Dermis blood vessel endothelial cell (primary cell): ENCODE measurements around the gene PITX1. TPM values are rescaled to one million over a fixed set of nuclear protein-coding genes. Genes with fewer than 3 reads are reported as not detected.

Experiments used
- DNase-seq: peaks from one replicate; pipeline ENCODE4 v3.0.0; 2010
- total RNA-seq: library from RNA; depleted of rRNA; stranded (reverse); fragments of >200 nt; gene quantifications from 2 replicates; pipeline ENCODE4 v1.2.3, GENCODE V29; 2014

The PITX1 gene
- total RNA-seq, 1 donor from 2014 or later: 0.51 TPM

GRCh38 chr5:135027697-135028615, 6.1 kb downstream of the PITX1 start:
- no peak for DNase-seq

- DNase-seq: no peak
Observed at GRCh38 chr5:135027266-135027696, 6.7 kb downstream of the PITX1 start.

GRCh38 chr5:135026645-135027265, 7.3 kb downstream of the PITX1 start:
- no peak for DNase-seq

- no peak for DNase-seq
Observed at GRCh38 chr5:135025730-135026644, 8.0 kb downstream of the PITX1 start.

- DNase-seq: no peak
Observed at GRCh38 chr5:135024956-135025729, 8.9 kb downstream of the PITX1 start.

- no peak for DNase-seq
Observed at GRCh38 chr5:135020111-135020895, 13.7 kb downstream of the PITX1 start.

- DNase-seq: no peak
Observed at GRCh38 chr5:135019314-135019713, 14.7 kb downstream of the PITX1 start.

- no peak for DNase-seq
Observed at GRCh38 chr5:135018457-135018856, 15.6 kb downstream of the PITX1 start.

GRCh38 chr5:135016861-135017290, 17.2 kb downstream of the PITX1 start:
- no peak for DNase-seq

- DNase-seq: no peak
Observed at GRCh38 chr5:135015942-135016341, 18.1 kb downstream of the PITX1 start.

GRCh38 chr5:135013947-135014570, 20.0 kb downstream of the PITX1 start:
- no peak for DNase-seq

- DNase-seq: no peak
Observed at GRCh38 chr5:135013445-135013844, 20.6 kb downstream of the PITX1 start.

- no peak for DNase-seq
Observed at GRCh38 chr5:135012951-135013391, 21.1 kb downstream of the PITX1 start.

GRCh38 chr5:135012033-135012588, 21.9 kb downstream of the PITX1 start:
- no peak for DNase-seq

- DNase-seq: no peak
Observed at GRCh38 chr5:135011355-135012032, 22.5 kb downstream of the PITX1 start.

GRCh38 chr5:135010502-135011354, 23.3 kb downstream of the PITX1 start:
- no peak for DNase-seq

- no peak for DNase-seq
Observed at GRCh38 chr5:135009736-135010501, 24.1 kb downstream of the PITX1 start.
